NCI-H2029 (cell line): Measurements from ENCODE around the gene PLIN5.
"Not testable (repeated sequence)": the region's sequence is repeated elsewhere in the genome, so short reads cannot be mapped to it uniquely, and the experiment has no call there.

ENCODE experiments used
- DNase-seq: peaks from one replicate; lab custom pipeline; 2025; lab: John Stamatoyannopoulos, UW

Gene PLIN5

DNA sequence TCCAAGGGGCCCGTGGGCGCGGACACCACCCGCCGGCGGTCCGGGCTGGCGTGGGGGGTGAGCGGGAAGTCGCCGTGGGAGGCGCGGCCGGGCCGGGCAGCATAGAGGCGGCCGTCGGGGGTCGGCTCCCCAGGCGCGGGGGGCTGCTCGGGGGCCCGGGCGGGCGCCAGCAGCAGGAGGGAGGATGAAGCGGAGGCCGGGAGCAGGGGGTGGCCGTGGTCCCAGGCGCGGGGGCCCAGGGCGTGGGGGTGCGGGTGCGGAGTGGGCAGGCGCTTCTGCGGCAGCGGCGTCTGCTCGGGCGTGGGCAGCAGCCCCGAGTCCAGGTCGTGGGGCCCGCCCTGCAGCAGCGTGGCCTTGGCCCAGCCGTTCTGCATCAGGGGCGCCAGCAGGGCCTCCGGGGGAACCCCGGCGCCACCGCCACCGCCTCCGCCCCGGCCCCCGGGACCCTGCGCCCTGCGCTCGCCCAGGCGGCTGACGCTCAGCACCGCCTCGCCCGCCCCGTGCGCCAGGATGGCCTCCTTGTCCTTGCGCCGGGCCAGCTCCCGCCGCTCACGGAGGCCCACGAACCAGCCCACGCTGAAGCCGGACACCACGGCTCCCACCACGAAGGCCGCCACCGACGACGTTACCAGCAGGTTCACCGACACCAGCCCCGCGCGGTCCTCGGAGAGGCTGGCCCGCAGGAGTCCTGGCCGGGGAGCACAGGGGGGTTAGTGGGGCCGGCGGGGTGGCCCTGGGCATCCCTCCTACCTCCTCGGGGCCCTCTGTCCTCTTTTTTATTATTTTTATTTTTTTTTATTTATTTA is 9.0 kb upstream of the PLIN5 start:
- no peak for DNase-seq

DNA sequence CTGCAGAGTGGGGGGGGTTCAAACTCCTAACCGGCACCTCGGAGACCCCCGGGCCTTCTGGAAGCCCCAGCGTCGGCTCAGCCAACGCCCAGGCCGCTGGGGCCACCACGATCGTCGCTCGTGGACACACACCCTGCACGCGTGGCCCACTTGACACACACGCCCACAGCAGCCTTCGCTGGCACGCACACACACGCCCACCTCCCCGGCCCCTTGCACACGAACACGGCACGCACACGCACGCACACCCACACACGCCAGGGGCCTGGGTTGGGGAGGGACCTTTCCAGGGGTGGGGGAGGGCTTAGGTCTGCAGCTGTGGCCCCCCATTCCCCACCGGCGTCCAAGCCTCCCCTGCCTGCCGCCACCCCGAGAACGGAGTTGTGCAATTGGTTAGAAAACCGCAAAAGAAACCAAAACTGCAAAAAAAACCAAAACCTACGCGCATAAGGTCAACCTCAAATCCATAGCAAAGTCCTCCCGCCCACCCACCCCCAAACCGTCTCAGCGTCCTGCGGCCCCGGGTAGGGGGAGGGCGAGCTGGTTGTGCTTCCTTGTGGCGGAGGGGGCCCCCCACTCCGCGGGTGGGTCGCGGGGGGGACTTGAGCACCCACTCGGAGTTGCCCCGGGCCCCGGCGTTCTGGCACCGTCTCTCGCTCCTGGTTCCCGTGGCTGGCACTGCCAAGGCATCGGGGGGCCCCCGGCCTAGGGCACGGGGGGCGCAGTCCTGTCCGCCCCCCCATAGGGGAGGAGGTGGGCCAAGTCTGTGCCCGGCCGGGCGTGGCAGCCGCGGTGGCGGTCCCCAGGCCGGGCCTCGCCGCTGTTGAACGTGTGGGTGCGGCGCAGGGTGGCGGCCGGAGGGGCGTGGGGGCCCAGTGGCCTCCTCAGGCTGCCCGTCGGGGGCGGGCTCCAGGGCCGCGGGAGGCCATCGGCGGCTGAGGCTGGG is 8.1 kb upstream of the PLIN5 start:
- DNase-seq, result no peak

DNA sequence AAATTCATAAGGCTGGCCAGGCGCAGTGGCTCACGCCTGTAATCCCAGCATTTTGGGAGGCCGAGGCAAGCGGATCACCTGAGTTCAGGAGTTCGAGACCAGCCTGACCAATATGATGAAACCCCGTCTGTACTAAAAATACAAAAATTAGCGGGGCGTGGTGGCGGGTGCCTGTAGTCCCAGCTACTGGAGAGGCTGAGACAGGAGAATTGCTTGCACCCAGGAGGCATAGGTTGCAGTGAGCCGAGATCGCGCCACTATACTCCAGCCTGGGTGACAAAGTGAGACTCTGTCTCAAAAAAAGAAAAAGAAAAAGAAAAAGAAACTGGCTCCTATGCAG is 6.8 kb upstream of the PLIN5 start:
- DNase-seq, result not testable (repeated sequence)

DNA sequence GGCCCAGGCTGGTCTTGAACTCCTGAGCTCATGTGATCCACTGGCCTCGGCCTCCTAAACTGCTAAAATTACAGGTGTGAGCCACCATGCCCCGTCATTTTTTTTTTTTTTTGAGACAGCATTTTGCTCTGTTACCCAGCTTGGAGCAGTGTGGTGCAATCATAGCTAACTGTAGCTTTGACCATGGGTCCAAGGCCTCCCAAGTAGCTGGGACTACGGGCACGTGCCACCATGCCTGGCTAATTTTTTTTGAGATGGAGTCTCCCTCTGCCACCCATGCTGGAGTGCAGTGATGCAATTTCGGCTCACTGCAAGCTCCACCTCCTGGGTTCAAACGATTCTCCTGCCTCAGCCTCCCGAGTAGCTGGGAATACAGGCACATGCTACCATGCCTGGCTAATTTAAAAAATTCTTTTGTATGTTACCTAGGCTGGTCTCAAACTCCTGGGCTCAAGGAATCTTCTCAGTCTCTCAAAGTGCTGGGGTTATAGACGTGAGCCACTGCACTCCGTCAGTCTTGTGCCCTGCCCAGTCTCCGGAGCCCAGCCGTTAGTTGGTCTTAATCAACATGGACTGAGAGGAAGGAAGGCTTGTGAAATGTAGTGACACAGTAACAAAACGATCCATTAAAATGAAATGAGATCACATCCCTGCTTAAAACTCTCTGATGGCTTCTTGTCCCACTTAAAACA is 6.2 kb upstream of the PLIN5 start:
- no peak for DNase-seq

DNA sequence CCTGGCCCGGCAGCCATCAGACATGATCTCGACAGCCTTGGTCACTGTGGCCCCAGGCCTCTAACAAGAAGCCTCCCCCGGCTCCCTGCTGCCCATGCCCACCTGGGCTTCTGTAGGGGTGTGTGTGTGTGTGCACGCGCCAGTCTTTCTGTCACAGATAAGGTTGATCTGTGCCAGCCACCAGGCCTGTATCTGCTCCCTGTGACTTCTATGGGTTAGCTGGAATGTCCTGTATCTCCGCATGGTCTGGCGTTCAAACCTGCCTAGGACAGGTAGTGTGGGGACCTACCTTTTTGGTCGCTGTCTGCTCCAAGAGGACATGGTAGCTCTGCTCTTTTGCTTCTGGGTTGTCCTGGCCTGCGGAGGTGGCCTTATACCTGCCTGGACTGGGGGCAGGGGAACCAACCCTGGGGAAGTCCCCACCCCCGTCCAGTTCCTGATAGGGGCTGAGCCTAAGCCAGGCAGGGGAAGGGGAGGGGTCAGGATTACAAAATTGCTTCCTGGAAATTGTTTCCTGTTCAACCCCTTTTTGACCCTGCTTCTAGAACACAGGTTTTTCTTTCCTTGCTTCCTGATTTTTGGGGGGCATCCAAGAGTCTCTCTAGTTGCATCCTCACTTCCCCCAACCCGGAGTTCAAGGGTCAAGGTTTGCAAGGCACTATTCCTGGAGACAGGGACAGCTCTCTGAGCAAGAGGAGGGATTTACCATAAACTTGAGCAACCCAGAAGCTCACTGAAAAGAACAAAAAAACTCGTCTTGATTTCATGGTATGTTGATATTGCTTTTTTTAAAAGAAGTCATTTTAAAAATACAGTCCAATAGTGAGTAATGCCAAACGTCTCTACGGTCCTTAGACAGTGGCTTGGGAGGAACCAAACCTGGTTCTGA is 4.9 kb upstream of the PLIN5 start, which contains the start of gene LRG1:
Gene LRG1, minus strand, starts transcription at position 344 of the 889 bp plus-strand sequence. Its CDS starts 23 bp downstream, at position 321.
- peak; percentile 90 for DNase-seq

DNA sequence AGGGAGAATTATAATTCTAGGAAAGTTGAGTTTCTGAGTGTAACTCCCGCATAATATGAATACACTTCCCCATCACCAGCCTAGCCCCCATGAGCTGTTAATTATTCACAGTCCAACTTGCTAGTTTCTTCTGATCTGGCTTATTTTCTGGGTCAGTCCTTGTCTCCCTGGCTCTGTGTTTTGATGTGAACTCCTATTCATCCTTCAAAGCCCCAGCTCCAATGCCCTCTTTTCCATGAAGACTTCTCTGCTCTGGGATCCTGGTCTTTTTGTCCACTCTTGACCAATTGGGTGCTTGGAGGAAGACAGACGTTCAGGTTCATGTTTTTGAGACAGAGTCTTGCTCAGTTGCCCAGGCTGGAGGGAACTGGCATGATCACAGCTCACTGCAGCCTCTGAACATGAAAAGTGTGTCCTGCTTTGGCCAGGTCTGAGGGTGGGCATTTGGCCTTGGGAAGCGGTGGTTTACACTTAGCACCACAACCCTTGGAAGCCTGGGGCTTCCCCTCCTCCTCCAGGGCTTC is 4.2 kb upstream of the PLIN5 start:
- no peak for DNase-seq

DNA sequence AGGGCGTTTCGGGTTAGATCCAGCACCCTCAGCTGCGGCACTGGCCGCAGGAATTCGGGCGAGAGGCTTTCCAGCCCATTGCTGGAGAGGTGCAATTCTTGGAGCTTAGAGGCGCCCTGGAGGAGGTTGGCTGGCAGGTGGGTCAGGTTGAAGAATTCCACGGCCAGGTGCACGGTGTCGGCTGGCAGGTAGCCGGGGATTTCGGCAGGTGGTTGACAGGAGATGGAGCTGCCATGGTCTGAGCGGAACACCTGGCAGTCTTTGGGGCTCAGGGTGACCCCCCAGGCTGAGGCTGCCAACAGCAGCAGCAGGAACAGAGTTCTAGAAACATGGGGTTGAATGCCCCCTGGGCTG is 3.6 kb upstream of the PLIN5 start:
- DNase-seq, result peak; percentile 65

DNA sequence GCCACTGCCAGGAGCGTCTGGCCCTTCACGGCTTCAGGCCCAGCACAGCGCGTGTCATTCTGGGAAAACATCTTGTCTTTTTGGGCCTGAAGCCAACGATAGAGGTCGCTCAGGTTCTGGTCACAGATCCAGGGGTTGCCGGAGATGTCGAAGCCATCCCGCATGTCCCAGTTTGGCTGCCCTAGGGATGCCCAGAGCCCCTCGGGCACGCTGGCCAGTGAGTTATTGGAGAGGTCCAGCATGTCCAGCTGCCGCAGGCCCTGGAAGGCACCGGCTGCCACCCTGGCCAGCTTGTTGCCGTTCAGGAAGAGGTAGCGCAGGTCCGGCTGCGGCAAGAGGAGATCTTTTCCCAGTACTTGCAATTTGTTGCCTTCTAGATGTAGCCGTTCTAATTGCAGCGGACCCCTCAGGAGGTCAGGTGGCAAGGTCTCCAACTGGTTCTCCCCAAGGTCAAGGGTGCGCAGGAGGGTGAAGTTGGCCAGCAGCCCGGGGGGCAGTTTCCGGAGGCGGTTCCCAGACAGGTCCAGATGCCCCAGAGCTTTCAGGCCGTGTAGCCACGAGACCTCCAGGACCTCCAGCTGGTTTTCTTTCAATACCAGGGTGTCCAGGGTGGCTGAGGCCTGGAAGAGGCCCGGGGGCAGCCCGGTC is 3.1 kb upstream of the PLIN5 start:
- peak; percentile 59 for DNase-seq

DNA sequence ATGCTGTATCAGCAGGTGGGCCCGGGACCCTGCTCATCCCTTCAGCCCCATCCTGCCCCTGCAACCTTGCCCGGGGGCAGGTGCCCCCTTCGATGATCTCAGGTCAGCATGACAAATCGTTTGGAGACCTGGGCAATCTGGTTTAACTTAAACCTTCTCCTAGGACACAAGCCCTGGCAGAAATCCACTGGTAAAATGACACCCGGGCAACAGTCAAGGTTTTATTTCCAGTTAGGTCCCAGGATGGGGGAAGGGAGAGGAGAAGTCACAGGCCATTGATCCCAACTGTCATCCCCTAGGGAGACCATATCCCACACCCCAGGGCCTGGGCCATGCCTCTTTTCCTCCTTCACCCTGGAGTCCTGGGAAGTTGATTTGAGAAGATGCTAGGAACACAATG is 1.8 kb upstream of the PLIN5 start:
- peak; percentile 65 for DNase-seq

DNA sequence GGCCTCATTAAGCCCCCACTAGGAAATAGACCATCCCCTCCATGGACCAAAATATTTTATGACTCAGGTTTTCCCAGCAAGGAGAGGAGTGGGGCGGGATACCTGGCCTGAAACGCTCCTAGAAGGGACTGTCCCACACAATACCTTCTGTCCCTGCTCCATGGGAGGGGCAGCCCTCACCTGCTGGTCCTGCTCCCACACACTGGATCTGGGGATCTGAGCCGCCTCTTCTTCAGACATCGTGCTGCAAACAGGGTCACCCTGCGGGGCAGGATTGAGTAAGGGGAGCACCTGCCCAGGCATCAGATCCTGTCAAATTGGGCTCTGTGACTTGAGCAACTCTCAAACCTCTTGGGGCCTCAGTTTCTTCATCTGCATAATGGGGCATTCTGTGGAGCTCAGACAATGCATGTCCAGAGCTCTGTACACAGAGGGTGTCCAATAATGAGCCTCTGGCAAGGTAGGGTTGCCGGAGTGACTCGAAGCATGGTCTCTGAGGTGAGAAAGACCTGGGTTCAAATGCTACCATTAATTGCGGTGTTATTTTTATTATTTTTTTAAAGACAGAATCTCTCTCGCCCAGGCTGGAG is 1.1 kb downstream of the PLIN5 start:
- DNase-seq, result no peak

DNA sequence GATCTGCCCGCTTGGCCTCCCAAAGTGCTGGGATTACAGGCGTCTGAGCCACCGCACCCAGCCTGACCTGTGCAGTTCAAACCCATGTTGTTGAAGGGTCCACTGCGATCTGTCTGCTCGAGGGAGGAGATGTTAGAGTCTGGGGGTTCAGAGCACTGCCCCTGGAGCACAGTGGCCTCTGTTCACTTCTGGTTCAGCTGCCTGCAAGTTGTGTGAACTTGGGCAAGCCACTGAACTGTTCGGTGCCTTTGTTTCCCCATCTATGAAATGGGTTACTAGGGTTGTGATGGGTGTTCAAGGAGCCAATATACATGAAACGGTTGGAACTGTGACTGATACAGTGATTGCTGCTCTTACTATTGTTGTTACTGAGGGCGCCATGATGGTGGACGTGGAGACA is 1.7 kb downstream of the PLIN5 start:
- no peak for DNase-seq

DNA sequence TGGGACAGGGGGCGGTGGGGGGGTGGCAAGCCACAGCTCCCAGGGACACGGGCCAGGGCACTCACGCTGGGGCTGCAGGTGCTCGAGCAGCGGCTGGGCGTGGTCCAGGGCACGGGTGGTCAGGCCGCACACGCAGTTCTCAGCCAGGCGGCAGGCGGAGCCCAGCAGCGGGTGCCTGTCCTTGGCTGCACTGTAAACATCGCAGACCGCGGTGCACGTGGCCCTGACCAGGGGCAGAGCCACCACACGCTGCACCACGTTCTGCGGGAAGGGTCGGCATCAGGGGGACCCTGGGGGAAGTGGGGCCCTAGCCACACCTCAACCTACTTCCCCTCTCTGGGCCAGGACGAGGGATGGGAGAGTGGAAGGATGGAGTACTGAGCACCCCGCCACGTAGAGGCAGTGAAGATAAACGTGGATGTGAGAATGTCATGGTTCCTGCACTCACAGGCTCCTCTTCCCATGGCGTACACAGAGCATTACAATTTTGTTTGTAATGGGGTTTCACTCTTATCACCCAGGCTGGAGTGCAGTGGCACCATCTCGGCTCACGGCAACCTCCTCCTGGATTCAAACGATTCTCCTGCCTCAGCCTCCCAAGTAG is 3.4 kb downstream of the PLIN5 start:
- DNase-seq, result no peak

DNA sequence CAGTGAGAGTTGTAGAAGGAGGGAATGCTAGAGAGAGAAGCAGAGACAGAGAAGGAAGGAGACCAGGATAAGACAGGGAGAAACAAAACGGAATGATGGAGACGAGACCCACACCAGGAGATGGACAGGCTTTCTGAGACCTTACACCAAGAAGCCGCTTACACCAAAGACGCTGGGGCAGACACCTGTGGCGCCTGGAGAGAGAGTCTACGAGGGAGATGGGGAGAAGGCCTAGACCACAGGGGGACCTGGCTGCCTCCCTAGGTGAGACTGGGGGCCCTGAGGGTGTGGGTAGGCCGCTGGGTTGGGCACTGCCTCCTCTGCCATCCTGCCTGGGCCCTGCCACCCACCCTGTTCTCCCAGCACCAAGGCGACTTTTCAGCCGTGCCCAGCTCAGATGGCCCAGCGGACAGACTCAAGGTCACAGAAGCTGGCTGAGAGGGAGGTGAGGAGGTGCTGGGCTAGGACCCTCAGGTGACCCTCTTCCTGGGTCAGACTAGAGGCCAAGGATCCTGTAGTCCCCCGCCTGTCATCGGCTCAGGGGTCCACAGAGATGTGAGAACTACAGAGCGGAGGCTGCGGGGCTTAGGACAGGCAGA is 5.0 kb downstream of the PLIN5 start:
- no peak for DNase-seq

DNA sequence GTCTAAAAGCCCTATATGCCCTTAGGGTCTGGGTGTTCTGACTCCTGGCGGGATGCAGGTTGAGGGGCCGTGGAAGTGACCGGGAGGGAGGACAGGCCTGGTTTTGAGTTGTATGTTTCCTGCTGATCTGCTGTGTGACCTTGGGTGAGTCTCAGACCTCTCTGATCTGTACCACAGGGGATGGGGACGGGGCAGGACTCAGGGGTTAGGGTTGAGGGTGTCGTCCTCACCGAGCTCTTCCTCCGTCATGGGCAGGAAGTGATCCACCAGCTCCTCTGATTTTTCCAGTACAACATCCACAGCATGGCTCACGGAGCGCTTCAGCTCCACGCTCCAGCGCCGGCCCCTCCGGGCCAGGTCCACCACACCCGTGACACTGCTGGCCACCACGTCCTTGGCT is 6.2 kb downstream of the PLIN5 start:
- DNase-seq, result no peak

DNA sequence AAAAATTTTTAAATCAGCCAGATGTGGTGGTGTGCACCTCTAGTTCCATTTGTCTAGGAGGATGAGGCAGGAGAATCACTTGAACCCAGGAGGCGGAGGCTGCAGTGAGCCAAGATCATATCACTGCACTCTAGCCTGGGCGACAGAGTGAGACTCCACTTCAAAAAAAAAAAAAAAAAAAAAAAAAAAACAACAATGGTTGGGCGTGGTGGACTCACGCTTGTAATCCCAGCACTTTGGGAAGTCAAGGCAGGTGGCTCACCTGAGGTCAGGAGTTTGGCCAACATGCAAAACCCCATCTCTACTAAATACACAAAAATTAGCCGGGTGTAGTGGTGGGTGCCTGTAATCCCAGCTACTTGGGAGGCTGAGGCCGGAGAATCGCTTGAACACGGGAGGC is 7.6 kb downstream of the PLIN5 start:
- DNase-seq, result not testable (repeated sequence)

DNA sequence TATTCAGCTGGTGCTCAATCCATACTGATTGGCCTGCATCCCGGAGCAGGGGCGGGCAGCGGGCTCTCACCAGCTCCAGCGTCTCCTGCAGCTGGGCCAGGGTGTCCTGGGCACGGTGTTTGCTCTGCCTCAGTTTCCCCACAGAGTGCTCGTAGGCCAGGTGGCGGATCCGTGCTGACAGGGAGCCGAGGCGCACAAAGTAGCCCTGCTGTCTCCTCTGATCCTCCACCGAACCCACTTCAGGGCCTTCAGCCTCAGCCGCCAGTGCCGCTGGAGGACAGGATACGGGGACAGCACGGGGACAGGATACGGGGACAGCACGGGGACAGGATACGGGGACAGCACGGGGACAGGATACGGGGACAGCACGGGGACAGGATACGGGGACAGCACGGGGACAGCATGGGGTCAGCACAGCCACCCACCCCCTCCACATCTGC is 9.4 kb downstream of the PLIN5 start:
- no peak for DNase-seq

DNA sequence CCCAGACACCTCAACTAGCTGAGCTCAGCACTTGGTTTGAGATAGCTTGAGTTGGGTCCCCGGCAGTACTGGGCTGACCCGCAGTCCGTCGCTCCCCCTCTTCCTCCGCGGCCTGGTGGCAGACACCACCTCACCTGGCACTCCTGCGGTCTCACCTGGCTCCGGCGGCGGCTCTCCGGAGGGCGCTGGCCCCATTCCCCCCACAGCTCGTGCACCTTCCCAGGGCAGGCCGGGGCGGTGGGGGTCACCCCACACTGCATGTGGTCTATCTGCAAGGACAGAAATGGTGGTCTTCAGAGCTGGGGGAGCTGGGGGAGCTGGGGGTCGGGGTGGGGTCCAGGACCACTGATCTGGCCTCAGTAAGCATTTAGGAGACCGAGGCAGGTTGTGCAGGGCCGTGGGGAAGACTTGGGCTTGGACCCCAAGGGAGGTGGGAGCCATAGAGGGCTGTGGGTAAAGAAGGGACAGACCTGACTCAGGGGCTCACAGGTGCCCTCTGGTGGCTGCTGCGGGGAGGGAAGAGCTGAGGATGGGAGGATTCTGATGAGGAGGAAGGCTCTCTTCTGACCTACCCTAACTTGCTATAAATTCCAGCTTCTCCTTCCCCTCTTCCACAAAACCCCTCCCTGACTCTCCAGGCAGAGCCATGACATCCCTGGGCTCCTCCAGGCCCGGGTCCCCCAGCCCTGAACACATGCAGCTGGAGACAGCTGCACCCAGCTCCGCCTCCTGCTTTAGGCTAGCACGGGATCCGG is 10.0 kb downstream of the PLIN5 start:
- no peak for DNase-seq

DNA sequence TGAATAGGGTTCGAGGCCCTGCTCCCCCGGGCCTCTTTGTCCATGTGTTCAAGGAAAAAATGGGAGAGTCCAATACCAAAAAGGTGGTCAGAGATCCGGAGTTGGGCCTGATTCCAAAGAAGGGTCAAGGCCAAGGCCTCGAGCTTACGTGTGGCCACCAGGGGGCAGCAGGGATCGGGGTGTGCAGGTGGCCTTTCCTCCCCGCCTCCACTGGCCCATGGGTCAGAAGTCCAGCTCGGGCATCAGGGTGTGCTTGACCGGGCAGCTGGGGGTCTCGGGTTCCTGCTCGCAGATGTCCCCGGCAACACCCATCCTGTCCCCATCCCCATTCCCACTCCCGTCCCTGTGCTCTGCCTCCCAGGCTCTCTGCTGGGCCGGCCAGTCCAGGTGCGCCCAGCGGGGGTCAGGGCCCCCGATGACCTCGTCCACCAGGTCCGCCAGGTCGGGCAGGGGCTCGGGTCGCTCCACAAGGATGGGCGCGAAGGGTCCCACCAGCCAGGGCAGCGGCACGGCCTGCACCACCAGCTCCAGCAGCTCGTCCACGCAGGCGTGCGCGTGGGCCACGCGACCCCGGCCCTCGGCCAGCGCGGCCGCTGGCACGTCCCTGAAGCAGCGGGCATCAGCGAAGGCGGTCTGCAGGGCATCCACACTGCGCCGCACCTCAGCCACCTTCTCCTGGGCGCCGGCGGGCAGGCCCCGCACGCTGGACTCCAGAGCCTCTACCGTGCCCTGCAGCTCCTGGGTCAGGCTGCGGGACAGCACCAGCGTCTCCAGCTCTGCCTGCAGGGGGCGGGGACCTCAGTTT is 11.5 kb downstream of the PLIN5 start:
- DNase-seq, result peak; percentile 22
